Measurements from ENCODE around the gene EBF3. TPM values are rescaled to one million over a fixed set of nuclear protein-coding genes. Genes with fewer than 3 reads are reported as not detected.

Gene EBF3
- total RNA-seq, 5 donors from 2014 or later (not counting 1 experiment from before 2014, with no cell fraction given): not detected

- H3K36me3 Mint-ChIP-seq: no peaks in the 10 kb centered on the region
- ChIA-PET CTCF (interaction anchor here in 1 of 2 donors (0.6 kb wide), 1 partner anchor 15 kb away, joined by 4 read pairs; no protein-coding TSS in a partner anchor), POLR2A (no interaction called here)
- no peaks in the 10 kb centered on the region for H3K9me3 ChIP-seq
- H3K4me3 ChIP-seq (ENCODE audit: control insufficient read depth in 1 of 2, extremely low read depth in 1 of 2, low read length in 1 of 2): no peak overlapping the region
- no peaks in the 10 kb centered on the region for H3K4me1 ChIP-seq (ENCODE audit: control insufficient read depth in 1 of 2, extremely low read depth in 1 of 2, insufficient read depth in 2 of 2, low read length in 2 of 2)
- WGBS (ENCODE audit: insufficient coverage): 81% methylated on average over 11 of the region's 22 CpGs
- H3K9me3 Mint-ChIP-seq: no peaks in the 10 kb centered on the region
- no peak overlapping the region for H3K27ac ChIP-seq (ENCODE audit: low read length)
- no peak for DNase-seq
- no peak for ATAC-seq (replicated peaks in 1 of 4)
- H3K4me3 Mint-ChIP-seq: no peak overlapping the region
- no peak overlapping the region for H3K27ac Mint-ChIP-seq
- H3K36me3 ChIP-seq (ENCODE audit: control insufficient read depth in 2 of 2, extremely low read depth in 1 of 2, insufficient read depth in 1 of 2, low read length in 1 of 2): no peaks in the 10 kb centered on the region
- no peaks in the 10 kb centered on the region for H3K4me1 Mint-ChIP-seq
- peaks cover 0 to 6% of the 10 kb centered on the region in 2 donors for H3K27me3 Mint-ChIP-seq
- H3K27me3 ChIP-seq (replicated peaks in 1 of 2; ENCODE audit: control insufficient read depth in 2 of 2, extremely low read depth in 1 of 2, insufficient read depth in 2 of 2, low read length in 1 of 2): peaks cover 0 to 4% of the 10 kb centered on the region in 2 experiments
These were observed 131.3 kb downstream of the EBF3 start for GRCh38 chr10:129832573-129833467.

- 81% methylated on average over 6 of the region's 8 CpGs for WGBS (ENCODE audit: insufficient coverage)
- no peak overlapping the region for H3K27ac ChIP-seq (ENCODE audit: low read length)
- peaks cover 0 to 4% of the 10 kb centered on the region in 2 experiments for H3K27me3 ChIP-seq (replicated peaks in 1 of 2; ENCODE audit: control insufficient read depth in 2 of 2, extremely low read depth in 1 of 2, insufficient read depth in 2 of 2, low read length in 1 of 2)
- Mint-ChIP-seq H3K36me3 (no peaks in the 10 kb centered on the region), H3K4me1 (no peaks in the 10 kb centered on the region), H3K27me3 (peaks cover 0 to 6% of the 10 kb centered on the region in 2 donors), H3K27ac (no peak overlapping the region), H3K9me3 (no peaks in the 10 kb centered on the region), H3K4me3 (no peak overlapping the region)
- H3K9me3 ChIP-seq: no peaks in the 10 kb centered on the region
- ChIA-PET POLR2A (no interaction called here), CTCF (interaction anchor here in 1 of 2 donors (0.6 kb wide), 1 partner anchor 13 kb away, joined by 4 read pairs; no protein-coding TSS in a partner anchor)
- H3K36me3 ChIP-seq (ENCODE audit: control insufficient read depth in 2 of 2, extremely low read depth in 1 of 2, insufficient read depth in 1 of 2, low read length in 1 of 2): no peaks in the 10 kb centered on the region
- no peak overlapping the region for H3K4me3 ChIP-seq (ENCODE audit: control insufficient read depth in 1 of 2, extremely low read depth in 1 of 2, low read length in 1 of 2)
- DNase-seq (no peak), ATAC-seq (replicated peaks in 1 of 4) (no peak)
- no peaks in the 10 kb centered on the region for H3K4me1 ChIP-seq (ENCODE audit: control insufficient read depth in 1 of 2, extremely low read depth in 1 of 2, insufficient read depth in 2 of 2, low read length in 2 of 2)
These were observed 132.9 kb downstream of the EBF3 start for GRCh38 chr10:129831150-129831549.

GRCh38 chr10:129825826-129826225 lies 138.2 kb downstream of the EBF3 start:
- Histone ChIP-seq H3K27me3 (replicated peaks in 1 of 2; ENCODE audit: control insufficient read depth in 2 of 2, extremely low read depth in 1 of 2, insufficient read depth in 2 of 2, low read length in 1 of 2) (peaks cover 0 to 2% of the 10 kb centered on the region in 2 experiments), H3K4me1 (ENCODE audit: control insufficient read depth in 1 of 2, extremely low read depth in 1 of 2, insufficient read depth in 2 of 2, low read length in 2 of 2) (no peaks in the 10 kb centered on the region), H3K36me3 (ENCODE audit: control insufficient read depth in 2 of 2, extremely low read depth in 1 of 2, insufficient read depth in 1 of 2, low read length in 1 of 2) (no peaks in the 10 kb centered on the region), H3K4me3 (ENCODE audit: control insufficient read depth in 1 of 2, extremely low read depth in 1 of 2, low read length in 1 of 2) (no peak overlapping the region), H3K9me3 (no peaks in the 10 kb centered on the region), H3K27ac (ENCODE audit: low read length) (no peak overlapping the region)
- CTCF ChIA-PET: no interaction called here
- no peaks in the 10 kb centered on the region for H3K4me1 Mint-ChIP-seq
- POLR2A ChIA-PET: no interaction called here
- no peak overlapping the region for H3K4me3 Mint-ChIP-seq
- 71% methylated on average over 1 of the region's 3 CpGs for WGBS (ENCODE audit: insufficient coverage)
- H3K9me3 Mint-ChIP-seq: no peaks in the 10 kb centered on the region
- ATAC-seq (replicated peaks in 1 of 4) (no peak), DNase-seq (no peak)
- H3K36me3 Mint-ChIP-seq: no peaks in the 10 kb centered on the region
- peaks cover 2% of the 10 kb centered on the region in 2 donors for H3K27me3 Mint-ChIP-seq
- H3K27ac Mint-ChIP-seq: no peak overlapping the region

- 74% methylated on average over 5 of the region's 5 CpGs for WGBS (ENCODE audit: insufficient coverage)
- ChIA-PET CTCF (no interaction called here), POLR2A (no interaction called here)
- no peak overlapping the region for H3K27ac ChIP-seq (ENCODE audit: low read length)
- Mint-ChIP-seq H3K4me1 (no peaks in the 10 kb centered on the region), H3K36me3 (no peaks in the 10 kb centered on the region), H3K4me3 (no peak overlapping the region), H3K27ac (no peak overlapping the region), H3K9me3 (no peaks in the 10 kb centered on the region), H3K27me3 (peaks cover 0 to 2% of the 10 kb centered on the region in 2 donors)
- no peaks in the 10 kb centered on the region for H3K4me1 ChIP-seq (ENCODE audit: control insufficient read depth in 1 of 2, extremely low read depth in 1 of 2, insufficient read depth in 2 of 2, low read length in 2 of 2)
- DNase-seq (no peak), ATAC-seq (replicated peaks in 1 of 4) (no peak)
- H3K9me3 ChIP-seq: no peaks in the 10 kb centered on the region
- no peak overlapping the region for H3K4me3 ChIP-seq (ENCODE audit: control insufficient read depth in 1 of 2, extremely low read depth in 1 of 2, low read length in 1 of 2)
- peaks cover 0 to 2% of the 10 kb centered on the region in 2 experiments for H3K27me3 ChIP-seq (replicated peaks in 1 of 2; ENCODE audit: control insufficient read depth in 2 of 2, extremely low read depth in 1 of 2, insufficient read depth in 2 of 2, low read length in 1 of 2)
- no peaks in the 10 kb centered on the region for H3K36me3 ChIP-seq (ENCODE audit: control insufficient read depth in 2 of 2, extremely low read depth in 1 of 2, insufficient read depth in 1 of 2, low read length in 1 of 2)
These were observed 138.9 kb downstream of the EBF3 start for GRCh38 chr10:129825221-129825620.

GRCh38 chr10:129820451-129820850 lies 143.6 kb downstream of the EBF3 start:
- peaks cover 0 to 2% of the 10 kb centered on the region in 2 donors for H3K27me3 Mint-ChIP-seq
- no peaks in the 10 kb centered on the region for H3K36me3 ChIP-seq (ENCODE audit: control insufficient read depth in 2 of 2, extremely low read depth in 1 of 2, insufficient read depth in 1 of 2, low read length in 1 of 2)
- no peaks in the 10 kb centered on the region for H3K4me1 Mint-ChIP-seq
- no peaks in the 10 kb centered on the region for H3K9me3 ChIP-seq
- H3K27me3 ChIP-seq (replicated peaks in 1 of 2; ENCODE audit: control insufficient read depth in 2 of 2, extremely low read depth in 1 of 2, insufficient read depth in 2 of 2, low read length in 1 of 2): peaks cover 0 to 5% of the 10 kb centered on the region in 2 experiments
- CTCF ChIA-PET: interaction anchor here in 1 of 2 donors (0.6 kb wide), 1 partner anchor 119 kb away, joined by 3 read pairs; no protein-coding TSS in a partner anchor
- H3K4me1 ChIP-seq (ENCODE audit: control insufficient read depth in 1 of 2, extremely low read depth in 1 of 2, insufficient read depth in 2 of 2, low read length in 2 of 2): no peaks in the 10 kb centered on the region
- H3K4me3 Mint-ChIP-seq: no peak overlapping the region
- ATAC-seq (replicated peaks in 1 of 4) (no peak), DNase-seq (no peak)
- no peak overlapping the region for H3K27ac ChIP-seq (ENCODE audit: low read length)
- POLR2A ChIA-PET: no interaction called here
- peaks cover 0 to 16% (median 12%) of the 10 kb centered on the region in 3 donors for H3K9me3 Mint-ChIP-seq
- H3K4me3 ChIP-seq (ENCODE audit: control insufficient read depth in 1 of 2, extremely low read depth in 1 of 2, low read length in 1 of 2): no peak overlapping the region
- H3K27ac Mint-ChIP-seq: no peak overlapping the region
- 79% methylated on average over 3 of the region's 3 CpGs for WGBS (ENCODE audit: insufficient coverage)
- H3K36me3 Mint-ChIP-seq: peaks cover 5% of the 10 kb centered on the region

GRCh38 chr10:129816656-129817045 lies 147.4 kb downstream of the EBF3 start:
- H3K27ac Mint-ChIP-seq: no peak overlapping the region
- 92% methylated on average over 7 of the region's 8 CpGs for WGBS (ENCODE audit: insufficient coverage)

More at GRCh38 chr10:129816656-129817045, 147.4 kb downstream of the EBF3 start:
- Histone ChIP-seq H3K36me3 (ENCODE audit: control insufficient read depth in 2 of 2, extremely low read depth in 1 of 2, insufficient read depth in 1 of 2, low read length in 1 of 2) (no peaks in the 10 kb centered on the region), H3K9me3 (no peaks in the 10 kb centered on the region), H3K27me3 (replicated peaks in 1 of 2; ENCODE audit: control insufficient read depth in 2 of 2, extremely low read depth in 1 of 2, insufficient read depth in 2 of 2, low read length in 1 of 2) (peaks cover 0 to 11% of the 10 kb centered on the region in 2 experiments), H3K4me3 (ENCODE audit: control insufficient read depth in 1 of 2, extremely low read depth in 1 of 2, low read length in 1 of 2) (no peak overlapping the region), H3K4me1 (ENCODE audit: control insufficient read depth in 1 of 2, extremely low read depth in 1 of 2, insufficient read depth in 2 of 2, low read length in 2 of 2) (no peaks in the 10 kb centered on the region), H3K27ac (ENCODE audit: low read length) (no peak overlapping the region)
- Mint-ChIP-seq H3K27me3 (peaks cover 0 to 4% of the 10 kb centered on the region in 2 donors), H3K9me3 (peaks cover 0 to 16% (median 12%) of the 10 kb centered on the region in 3 donors), H3K4me1 (no peaks in the 10 kb centered on the region), H3K36me3 (peaks cover 5% of the 10 kb centered on the region), H3K4me3 (no peak overlapping the region)
- ChIA-PET CTCF (no interaction called here), POLR2A (no interaction called here)
- no peak for DNase-seq
- ATAC-seq (replicated peaks in 1 of 4): no peak
